NCI-H1436 (cell line): Measurements from ENCODE around the gene GDF9.

Source experiments
- DNase-seq: peaks from one replicate; lab custom pipeline; 2025; lab: John Stamatoyannopoulos, UW

GDF9 gene

DNA sequence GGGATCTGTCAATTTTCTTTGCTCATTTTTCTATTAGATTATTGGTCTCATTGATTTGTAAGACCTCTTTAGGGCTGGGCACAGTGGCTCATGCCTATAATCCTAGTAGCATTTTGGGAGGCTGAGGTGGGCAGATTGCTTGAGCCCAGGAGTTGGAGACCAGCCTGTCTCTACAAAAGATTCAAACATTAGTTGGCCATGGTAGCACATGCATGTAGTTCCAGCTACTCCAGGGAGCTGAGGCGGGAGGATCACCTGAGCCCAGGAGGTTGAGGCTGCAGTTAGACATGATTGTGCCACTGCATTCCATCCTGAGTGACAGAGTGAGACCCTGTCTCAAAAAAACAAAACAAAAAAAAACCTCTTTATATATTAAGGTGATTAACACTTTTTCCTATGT lies 29.4 kb downstream of the GDF9 start:
- no peak for DNase-seq

DNA sequence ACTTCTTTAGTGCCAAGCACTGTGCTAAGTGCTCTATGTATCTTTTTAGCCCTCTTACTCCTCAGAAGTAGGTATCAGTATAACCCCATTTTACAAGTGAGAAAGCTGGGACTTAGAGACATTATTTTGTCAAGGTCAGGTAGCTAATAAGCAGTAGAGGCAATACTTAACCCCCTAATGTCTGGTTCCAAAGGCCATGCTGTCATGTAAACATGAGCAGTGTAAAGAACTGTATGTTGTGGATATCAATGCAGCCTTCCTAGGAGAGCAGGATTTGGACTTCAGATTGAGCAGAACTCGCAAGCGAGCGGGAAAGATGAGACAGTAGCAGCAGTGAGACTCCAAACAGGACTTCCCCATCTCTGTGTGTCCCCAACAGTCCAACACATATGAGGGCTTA lies 32.2 kb downstream of the GDF9 start:
- no peak for DNase-seq

DNA sequence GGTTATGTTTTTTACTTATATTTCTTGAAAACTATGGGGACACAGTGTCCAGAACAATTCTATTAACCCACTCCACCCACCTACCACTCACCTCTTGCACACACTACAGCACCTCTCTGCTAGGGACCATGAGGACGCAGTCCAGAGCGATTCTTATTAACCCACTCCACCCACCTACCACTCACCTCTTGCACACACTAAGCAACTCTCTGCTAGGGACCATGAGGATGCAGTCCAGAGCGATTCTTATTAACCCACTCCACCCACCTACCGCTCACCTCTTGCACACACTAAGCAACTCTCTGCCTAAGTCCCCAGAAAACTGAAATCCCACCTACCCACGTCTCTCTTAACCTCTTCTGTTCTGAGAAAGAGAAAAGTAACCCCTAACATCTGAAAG lies 33.7 kb downstream of the GDF9 start:
- DNase-seq, result no peak

DNA sequence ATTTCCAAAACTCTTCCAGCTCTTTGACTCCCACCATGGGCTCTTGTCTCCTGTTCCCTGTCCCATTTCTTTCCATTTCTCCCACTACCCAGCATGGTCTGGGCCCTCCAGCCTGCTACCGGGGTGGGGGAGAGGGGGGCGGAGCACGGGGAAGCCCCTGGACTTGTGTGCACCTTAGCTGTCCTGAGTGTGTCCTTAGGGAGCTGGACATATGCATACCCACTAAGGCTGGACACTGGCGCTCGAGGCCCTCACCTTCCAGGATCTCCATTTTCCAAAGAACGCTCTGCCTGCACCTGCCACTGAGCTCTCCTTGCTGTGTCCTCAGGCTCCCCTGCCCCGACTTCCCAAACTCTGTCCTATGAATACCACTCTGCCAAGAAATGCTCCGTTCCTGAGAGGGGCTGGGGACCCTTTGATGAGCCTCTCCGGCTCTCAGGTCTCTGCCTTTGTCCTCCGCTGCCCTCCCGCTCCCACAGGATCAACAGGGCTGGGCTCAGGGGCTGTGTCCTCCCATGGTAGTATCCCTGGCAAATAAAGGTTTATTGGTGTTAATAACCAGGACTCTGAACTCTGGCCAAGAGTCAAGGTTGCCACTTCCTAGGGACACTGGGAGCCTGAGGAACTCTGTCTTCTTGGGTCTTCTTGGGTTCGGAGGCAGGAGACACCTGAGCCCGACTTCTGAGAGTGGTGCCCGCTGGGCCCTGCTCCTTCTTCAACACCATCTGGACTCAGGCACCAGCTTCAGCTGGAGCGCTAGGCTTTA lies 35.0 kb downstream of the GDF9 start:
- DNase-seq, result no peak

DNA sequence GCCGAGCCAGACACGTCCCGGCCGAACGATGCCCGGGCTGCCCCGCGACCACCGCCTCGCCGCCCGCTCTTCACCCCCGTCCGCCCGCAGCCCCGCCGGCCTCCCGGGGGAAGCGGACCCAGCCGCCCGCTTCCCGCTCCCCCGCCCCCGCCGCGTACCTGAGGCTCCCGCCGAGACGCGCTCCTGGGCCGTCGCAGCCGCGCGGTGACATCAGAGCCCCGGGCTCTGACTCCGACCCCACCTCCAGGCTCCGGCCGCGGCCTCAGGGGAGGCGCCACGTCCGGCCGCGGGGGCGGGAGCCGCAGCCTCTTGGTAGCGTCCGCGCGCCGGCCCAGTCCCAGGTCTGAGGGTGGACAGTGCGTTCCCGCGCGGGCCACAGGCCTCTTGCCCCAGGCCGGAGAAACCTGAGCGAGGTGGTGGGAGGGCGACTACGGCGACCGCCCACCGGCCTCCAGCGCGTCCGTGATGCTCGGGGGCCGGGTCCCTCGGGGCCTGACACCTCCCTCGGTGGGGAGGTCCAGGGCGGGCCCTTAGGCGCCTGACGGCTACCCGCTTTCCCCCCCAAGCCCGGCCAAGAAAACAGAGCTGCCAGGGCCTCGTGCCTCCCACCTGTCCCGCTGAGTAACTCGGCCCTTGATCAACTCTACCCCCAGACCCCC lies 35.7 kb downstream of the GDF9 start, which contains the start of gene SHROOM1:
TSS of gene SHROOM1 (minus strand) at position 212 of the 659 bp plus-strand sequence. CDS start 4,507 bp downstream, outside the sequence.
- DNase-seq, result peak; percentile 22

DNA sequence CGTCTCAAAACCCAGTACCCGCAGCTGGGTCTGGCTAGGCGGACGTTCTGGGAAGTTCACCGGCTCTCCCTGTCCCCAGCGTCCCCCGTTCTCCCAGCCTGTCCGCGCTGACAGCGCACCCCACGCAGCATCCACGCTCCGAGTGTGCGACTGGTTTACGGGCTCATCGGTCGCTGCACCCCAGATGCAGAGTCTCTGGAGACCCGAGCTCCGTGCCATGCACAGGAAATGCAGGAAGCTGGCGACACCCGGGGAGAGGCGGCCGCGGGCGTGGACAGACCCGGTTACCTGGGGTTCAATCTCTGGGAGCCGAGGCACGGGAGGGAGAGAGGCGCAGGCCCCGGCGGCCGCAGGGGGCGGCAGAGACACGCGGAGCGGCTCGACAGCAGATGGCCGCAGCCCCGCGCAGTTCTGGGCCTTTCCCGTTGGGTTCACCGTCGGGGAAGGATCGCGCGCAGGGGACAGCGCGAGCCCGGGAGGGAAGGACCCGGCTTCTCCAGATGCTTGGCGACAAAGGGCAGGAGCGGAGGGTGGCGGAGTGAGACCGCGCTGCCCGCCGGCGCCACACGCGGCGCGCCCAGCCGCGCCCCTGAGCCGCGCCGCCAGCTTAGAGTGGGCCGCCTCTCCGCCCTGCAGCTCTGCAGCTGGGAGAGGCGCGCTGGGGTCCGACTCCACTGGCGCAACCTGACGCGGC lies 36.4 kb downstream of the GDF9 start:
- peak; percentile 54 for DNase-seq

DNA sequence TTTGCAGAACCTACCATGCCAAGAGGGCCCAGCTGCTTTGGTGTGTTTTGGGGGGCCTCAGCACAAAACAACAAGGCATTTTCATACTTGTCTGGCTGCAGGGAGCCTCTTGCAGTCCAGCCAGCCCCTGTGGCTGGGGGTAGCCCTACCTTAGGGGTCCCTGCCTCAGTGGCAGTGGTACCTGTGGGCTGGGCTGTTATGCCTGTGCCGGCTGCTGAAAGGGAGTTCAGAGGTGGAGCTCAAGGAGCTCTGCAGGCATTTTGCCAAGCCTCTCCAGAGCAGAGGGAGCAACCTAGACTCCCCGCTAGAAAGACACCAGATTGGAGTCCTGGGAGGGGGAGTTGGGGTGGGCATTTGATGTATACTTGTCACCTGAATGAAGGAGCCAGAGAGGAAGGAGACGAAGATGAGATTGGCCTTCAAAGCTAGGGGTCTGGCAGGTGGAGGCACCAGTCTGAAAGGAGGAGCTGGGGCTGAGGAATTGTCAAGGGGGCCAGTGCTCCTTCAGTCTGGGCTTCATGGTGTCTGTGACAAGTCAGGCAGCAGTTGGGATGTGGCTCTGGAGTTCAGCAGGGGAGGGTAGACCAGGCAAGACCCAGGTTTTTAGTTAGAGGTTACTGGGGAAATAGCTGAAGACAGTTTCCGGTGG lies 37.3 kb downstream of the GDF9 start:
- no peak for DNase-seq

DNA sequence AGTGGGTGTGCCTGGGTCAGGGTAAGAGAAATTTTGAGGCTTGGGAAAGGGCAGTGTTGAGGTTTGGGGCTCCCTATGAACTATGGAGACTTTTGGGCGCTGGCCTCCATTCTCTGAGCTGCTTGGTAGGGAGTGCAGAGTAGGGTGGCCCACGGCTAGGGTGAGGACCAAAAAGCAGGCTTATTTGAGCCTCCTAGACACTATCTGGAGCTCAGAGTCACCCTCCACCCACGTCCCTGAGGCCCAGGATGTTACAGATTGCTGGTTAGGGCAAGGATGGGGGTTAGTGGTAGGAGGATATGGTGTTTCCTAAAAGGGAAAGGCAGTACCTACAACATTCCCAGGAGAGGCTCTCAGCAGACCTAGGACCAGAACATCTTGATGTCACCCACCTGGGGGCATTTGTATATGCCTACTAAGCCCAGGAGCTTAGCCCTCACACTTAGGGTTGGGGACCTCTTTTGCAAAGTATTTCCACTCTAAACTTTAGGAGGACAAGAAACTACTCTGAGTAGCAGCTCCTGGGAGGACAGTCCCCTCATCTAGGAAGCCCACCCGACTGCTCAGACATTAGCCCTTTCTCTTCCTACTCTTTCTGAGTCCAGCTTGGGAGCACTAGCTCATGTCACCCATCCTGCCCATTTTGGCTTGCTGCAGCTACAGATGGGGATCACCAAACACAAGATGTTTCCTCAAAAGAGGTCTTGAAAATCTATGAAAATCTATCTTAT lies 38.2 kb downstream of the GDF9 start:
- no peak for DNase-seq

DNA sequence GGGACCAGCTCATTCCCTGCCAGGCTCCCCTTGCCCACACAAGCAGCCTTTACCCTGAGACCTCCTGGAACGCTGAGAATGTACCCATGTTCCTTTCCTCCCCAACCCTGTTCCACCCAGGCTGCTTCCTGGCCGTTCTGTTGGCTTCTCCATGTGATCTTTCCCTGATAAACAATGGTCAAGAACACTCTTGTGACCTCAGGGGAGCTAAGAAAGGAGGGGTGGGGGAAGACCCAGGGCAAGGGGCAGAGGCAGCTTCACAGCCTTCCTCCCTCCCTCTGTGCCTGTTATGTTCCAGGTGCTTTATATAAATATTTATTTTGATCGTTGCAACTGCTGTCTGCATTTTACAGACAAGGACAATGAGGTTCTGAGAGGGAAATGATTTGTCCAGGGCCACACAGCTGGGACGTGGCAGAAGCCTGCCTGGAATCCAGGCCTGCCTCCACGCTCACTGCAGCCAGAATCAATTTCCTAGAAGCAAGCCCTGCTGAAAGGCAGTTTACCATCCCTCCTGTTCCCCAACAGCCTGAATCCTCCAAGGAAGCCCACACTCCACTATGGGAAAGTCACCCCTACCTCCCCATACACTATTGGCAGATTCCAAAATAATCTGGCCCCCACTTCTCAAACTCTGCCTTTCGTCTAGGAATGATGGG lies 39.7 kb downstream of the GDF9 start:
- no peak for DNase-seq

DNA sequence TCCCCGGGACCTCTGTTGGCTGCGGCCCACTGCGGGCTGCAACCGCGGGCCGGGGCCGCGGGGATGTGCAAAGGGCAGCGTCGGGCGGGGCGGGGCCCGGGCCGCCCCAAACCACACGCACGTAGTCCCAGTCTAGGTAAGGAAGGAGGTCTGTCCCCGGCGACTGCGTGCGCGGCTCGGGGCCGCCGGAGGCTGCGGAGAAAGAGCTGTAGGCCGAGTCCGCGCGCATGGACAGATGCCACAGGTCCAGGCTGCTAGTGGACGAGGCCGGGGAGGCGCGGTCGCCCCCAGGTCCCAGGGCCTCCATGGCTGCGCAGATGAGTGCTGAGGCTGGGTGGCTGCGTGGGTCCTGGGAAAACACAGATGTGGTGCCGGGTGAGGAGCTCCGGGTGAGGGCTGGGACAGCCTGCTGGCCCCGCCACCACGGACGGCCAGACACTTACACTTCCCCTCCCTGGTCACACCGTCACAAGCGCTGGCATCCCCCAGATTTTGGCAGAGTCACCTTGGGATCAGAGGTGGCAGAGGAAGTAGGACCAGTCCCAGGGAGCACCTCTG lies 40.4 kb downstream of the GDF9 start:
- no peak for DNase-seq

DNA sequence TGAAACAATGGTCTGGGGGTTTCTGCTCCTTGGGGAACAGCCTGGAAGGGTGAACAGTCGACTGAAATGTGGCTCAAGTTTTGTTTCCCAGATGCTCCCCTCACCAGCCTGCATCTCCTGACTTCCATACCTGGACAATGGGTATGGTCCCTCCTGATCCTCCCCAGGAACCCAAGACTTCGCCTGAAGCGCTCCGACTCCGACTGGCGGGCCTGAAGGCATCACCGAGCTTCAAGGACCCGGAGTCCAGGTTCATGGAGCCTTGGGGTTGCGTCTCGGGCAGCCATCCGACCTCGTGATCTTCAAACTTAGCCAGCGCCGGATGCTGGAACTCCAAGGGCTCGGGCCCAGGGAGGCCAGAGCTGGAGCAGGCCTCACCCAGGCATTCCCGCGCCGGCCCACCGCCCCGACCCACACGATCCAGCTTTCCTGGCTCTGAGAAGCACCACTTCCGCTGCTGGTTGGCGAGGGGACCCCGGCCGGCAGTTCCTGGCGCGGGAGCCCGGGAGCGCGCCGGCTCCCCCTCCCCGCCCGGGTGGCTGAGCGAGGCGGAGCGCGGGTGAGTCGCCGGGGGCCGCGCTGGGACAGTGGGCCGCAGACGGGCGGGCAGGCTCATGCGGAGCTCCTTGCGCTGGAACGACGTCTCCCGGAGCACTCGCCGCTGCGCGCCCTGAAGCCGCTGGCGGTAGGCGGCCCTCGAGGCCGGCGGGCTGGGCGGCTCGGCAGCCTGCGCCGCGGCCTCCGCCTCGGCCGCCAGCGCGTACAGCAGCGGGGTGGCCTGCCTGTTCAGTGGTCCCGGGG lies 41.0 kb downstream of the GDF9 start:
- DNase-seq, result no peak

DNA sequence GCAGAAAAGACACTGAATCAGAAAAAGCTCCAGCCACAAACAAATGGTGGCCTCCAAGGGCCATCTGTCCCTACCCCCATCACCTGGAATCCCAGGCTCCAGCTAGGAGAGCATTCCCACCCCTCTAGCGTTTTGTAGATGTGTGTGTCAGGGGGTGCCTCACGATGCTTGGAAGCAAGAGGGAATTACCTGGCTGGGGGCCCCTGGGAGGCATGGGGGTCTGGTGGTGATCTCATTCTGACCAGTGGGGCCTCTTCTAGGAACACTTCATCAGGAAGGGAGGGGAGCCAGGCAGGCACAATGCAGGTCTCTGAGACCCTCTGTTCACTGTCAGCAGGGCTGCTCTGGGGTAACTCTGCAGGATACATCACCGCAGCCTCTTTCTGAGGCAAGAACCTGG lies 41.8 kb downstream of the GDF9 start:
- DNase-seq, result no peak

DNA sequence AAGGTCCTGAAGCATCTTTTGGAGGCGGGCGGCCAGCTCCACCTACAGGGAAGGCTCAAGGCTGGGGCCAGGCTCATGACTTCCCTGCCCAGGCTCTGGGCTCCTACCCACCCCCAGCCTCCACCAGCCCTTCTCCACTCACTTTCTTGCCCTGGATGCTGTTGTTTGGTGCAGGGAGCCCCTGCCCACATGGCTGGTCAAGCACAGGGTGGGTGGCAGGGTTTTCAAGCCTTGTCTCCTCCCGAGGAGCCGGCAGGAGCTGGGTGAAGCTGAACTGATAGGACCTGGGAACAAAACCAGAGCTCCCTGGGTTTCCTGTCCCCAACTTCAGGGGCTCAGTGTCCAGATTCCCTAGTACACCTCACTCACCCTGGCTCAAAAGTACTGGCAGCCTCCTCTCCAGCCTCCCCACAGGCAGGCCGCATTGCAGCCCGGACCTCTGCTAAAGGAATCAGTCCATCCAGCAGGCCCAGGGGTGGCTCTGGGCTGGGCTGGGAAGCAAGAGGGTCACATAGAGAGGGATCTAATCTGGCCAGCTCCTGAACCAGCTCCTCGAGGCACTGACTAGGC lies 42.7 kb downstream of the GDF9 start:
- DNase-seq, result no peak

DNA sequence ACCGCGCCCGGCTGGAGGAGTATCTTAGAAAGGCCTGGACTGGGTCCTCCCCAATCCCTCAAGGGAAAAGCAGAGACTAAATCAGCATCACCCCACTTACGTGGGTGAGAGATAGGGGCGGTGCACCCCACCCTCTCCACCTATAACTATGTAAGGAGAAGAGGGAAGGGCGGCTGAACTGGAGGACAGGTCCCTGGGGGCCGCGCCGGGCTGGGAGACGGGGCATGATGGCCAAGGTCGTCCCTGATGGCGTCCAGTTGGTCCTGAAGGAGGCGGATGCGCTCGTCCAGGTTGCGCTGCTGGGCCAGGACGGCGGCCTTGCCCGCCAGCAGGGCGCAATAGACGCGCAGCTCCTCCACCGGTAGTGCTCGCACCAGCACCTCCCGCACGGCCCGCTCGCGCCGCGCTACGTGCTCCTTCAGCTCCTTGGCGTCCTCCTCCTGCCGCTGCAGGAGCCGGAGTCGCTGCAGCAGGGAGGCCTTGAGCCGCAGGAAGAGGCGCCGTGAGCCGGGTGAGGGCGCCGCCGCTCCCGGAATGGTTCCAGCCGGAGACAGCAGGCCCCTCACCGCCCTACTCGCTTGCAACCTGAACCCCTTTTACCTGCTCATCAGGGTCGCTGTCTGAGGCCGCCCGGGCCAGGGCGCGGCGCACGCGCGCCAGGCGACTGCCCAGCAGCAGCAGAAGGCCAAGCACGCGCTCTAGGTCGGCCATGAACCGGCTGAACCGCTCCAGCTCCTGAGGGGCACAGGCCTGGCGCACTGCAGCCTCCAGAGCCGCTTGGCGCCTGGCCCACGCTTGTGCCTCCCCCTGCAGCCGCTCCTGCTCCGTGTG lies 43.4 kb downstream of the GDF9 start:
- DNase-seq, result no peak

DNA sequence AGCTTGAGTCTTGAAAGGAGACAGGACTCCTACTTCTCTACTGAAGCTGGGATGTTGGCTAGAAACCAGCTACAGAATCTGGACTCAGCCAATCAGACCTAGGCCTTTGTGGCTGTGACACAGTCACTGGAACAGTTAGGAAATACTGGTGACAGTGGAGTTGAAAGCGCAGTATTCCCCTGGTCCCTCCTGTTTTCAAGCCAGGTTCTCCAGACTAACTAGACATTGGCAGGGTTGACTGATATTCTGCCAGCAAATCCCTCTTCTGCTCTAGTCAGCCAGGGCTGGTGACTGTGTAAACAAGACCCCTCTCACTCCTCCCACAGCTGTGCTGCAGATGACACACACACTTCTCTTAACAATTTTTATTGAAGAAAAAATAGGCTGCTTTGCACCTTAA lies 44.5 kb downstream of the GDF9 start:
- DNase-seq, result peak; percentile 7

DNA sequence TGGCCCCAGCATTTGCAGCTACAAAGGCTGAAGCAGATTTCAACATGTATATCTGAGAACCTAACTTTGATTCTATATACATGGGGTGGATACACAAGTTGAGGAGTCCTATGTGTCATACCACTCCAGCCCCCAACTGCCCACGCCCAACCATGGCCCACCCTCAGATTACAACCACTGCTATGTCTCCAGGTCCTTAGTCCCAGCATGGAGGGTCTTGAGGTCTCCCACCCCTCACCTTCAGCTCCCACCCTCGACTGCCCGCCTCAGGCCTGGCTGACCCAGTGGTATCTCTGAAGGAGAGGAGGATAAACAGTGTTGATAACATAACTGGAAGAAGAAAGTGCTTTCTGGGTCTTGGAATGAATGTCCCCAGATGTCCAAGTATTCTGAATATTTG lies 44.9 kb downstream of the GDF9 start:
- DNase-seq, result no peak

DNA sequence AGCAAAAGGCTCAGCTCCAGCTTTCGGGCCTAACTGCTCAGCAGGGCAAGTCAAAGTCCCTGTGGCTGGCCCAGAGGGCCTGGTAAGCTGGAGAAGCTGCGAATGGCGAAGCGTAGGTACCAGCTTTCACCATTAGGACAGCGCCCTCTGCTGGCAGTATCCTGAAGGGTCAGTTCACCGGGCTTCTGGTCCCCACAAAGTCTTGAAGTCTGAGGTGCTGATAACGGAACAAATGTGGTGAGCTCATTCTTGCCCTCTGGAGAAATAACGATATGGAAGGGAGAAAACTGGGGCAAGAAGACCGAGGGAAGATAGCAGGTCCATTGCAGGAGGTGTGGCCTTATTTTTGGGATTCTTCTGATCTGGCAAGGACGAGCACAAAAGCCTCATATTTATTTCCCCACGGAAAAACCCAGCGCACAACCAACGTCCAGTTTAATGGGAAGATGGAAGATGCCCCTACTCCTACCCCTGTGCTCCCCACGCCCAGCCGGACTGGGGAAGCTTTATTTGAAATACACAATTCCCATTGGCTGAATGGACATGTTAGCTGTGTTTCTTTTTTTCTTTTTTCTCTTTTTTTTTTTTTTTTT lies 46.0 kb downstream of the GDF9 start:
- peak; percentile 84 for DNase-seq

DNA sequence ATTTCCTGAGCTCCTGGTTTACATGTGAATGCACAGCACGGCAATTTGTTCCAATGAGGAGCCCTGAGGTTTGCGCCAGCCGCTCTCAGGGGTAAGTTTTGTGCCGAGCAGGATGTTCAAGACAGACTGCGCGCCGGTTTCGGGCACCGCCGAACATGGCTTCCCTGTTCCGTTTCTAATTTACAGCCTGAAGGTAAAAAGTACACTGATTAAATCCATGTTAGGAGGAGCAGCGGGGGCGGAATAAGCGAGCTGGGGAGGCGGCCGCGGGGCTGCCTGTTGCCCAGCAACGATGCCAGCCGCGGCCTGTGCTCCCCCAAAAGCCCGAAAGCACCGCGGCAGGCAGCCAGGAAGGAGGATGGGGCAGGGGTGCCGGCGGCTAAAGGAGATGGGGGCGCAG lies 46.8 kb downstream of the GDF9 start:
- DNase-seq, result no peak

DNA sequence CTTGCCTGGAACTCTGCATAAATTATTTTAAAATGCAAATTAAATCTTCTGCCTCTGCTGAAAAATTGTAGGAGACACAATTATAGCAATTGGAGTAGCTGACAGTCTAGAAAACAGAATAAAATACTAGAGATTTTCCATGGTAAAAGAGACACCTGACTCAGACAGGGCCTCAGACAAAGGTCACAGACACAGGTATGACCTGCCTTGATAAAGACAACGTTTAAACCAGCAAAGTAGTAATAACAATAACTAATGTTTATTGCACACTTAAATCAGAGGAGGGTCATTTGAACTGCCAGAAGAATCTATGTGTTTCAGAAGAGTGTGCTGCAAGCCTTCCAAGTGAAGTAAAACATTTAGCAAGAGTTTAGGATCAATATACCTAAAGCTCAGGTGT lies 49.3 kb downstream of the GDF9 start:
- DNase-seq, result no peak
